Stimulated activated CD8-positive, alpha-beta memory T cell treated with anti-CD3 and anti-CD28 coated beads, Interleukin-15, amount 100 ng/mL, for 4 hours (primary cell): ENCODE measurements around the gene USP31.

Source experiments
- DNase-seq, 2 donors: peaks; one replicate each; pipeline ENCODE4 v3.0.0-alpha.2; 2020; ENCODE audit warnings: low read depth in 2 of 2

Gene USP31

DNA sequence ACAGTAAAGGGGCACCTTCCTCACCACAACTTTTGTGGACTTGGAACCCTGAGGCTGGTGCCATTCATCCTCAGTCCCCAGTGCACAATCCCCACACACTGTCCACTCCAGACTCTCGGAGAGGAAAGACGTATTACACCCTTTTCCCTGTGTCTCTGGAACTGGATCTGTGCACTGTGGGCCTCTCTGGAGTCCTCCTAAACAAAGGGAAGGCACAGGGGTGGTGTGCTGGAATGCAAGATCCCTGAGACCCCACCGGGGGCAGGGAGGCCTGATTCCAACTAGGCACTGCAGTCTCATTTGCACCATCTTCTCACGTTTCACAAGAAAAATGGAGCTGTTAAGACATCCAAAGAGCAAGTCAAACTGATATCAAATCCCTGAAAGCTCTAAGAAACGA is 89.8 kb downstream of the USP31 start:
- no peak for DNase-seq

DNA sequence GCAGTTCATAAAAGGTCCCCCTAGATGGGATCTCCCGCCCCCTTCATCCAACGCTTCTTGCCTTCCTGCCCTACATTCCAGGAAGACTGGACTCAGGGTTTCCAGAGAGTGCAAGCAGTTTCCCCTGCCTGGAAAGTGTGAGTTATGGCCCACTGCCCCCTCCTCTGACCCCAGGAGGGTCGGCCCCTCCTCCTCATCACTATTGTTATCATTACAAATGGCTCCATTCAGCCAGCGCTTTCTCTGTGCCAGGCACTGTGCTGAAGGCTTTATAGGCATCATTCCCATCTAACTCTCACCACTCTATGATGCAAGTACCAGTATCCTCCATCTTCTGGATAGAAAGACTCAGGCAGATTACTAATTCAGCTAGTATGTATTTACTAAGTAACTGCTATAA is 90.7 kb downstream of the USP31 start:
- DNase-seq: no peak

DNA sequence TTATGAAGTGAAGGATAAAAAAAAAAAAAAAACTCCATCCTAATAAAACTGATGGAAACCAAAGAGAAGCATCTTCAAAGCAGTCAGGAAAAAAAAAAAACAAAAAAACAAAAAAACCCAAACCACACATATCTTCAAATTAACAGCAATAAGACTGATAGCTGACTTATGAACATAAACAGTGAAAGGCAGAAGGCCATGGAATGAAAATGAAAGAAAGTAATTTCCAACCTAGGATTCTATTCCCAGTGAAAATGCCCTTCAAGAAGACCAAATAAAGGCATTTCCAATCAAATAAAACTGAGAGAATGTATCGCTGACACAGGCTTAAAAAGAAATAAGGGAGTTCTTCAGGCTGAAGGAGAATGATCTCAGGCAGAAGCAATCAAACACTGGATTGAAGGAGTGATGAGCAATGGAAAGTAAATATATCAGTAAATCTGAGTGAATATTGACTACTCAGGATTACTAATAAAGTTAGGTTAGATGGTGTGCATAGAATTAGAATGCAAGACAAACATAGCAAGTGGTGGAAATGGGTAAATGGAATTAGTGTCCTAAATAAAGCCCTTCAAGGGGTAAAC is 92.1 kb downstream of the USP31 start:
- DNase-seq: no peak

DNA sequence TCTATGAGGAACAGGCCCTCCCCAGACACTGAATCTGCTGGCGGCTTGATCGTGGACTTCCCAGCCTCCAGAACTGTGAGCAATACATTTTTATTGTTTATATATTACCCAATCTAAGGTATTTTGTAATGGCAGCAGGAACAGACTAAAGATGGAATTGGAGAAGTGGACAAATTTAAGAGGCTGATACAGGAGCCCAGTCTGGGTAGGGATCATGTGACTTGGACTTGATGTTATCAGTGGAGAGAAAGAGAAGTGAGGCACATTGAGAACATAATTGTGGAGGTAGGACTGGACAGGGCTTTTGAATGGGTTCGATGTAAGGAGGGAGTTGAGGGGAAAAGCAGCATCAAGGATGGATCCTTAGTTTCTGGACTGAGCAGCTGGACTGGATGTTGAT is 93.8 kb downstream of the USP31 start:
- DNase-seq: no peak

DNA sequence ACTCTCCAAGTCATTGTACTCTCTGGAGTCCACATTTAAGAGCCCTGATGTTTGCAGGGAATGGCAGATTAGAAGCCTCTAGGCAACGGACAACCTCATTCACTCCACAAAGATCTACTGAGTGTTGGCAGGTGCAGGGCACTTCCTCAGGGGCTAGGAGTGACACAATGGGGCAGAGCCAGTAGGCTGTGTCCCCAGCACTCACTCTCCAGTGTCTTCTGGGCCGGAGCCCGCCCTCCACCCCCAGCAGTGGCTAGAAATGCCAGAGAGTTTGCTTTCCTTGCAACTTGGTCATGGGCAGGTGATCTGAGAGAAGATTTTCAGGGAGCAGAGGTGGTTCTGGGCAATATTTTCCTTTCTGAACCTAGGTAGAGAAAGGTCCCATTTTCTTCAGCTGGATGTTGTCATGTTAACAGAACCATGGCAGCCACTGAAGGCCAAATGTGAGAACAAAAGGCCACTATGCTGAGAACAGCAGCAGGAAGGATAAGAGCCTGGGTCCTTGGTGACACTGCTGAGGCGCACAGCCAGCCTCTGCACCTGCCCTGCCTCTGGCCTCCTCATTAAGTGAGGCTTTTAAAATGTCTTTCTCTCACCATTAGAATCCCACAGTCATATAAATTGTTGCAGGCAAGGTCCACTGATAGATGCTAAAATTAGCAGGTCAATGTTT is 96.2 kb downstream of the USP31 start:
- no peak for DNase-seq

DNA sequence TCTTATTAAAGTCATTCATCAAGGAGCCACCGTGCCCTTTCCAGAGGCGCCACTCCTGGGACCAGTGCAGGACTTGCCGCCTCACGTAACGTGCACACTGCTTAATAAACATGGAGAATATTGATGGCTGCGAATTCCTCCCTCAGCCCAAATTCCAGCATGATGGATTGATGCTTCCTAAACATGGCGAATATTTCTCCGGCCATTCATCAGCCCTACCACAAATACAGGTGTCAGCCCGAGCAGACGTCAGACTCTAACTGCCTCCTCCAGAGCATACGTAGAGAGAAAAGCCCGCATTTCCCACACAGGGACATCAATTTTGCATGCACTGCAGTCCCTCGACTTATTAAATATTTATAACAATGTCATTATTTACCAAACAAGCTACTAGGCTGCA is 97.0 kb downstream of the USP31 start:
- no peak for DNase-seq

DNA sequence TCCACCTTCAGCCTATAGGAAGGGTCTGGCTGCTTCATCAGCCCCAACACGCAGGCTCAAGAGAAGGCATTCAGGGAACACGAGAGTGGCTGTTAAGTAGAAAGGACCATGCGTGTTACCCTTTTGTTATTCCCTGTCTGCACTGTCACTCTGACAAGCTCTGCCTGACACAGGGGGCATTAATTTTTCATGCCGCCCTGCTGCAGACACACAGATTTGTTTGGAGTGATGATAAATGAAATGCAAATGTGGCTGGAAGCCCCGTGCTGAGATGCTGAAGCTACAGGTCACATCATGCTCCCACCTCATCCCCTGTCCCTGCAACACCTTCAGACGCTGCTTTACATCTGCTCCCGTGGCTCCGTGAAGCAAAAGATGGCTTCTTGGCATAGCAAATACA is 97.7 kb downstream of the USP31 start:
- DNase-seq: no peak

DNA sequence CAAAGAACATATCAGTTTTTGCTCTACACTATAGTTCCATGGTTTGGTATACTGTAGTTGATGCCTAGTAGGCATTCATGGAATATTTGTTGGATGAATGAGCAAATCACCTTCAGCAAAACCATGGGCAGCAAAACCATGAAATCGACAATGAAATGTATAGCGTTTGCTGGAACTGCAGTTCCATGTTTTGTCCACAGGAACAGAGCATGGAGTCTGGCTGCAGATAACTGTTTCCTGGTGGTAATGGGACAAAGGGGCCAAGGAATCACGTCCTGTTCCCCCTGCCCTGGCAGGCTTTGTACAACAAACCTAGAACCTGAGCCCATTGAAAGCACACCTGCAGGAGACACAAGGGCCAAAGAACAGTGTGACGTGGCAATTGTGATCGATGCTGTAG is 101.1 kb downstream of the USP31 start:
- no peak for DNase-seq

DNA sequence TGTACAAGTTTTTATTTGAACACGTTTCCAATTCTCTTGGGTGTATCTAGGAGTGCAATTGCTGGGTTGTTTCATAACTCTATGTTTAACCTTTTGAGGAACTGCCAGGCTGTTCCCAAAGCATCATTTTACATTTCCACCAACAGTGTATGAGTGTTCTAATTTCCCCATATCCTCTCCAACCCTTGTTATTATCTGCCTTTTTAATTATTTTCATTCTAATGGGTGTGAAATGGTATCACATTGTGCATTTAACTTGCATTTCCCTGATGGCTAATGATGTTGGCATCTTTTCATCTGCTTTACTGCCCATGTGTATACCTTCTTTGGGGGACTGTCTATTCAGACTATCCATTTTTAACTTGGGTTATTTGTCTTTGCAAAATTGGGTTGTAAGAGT is 104.2 kb downstream of the USP31 start:
- no peak for DNase-seq

DNA sequence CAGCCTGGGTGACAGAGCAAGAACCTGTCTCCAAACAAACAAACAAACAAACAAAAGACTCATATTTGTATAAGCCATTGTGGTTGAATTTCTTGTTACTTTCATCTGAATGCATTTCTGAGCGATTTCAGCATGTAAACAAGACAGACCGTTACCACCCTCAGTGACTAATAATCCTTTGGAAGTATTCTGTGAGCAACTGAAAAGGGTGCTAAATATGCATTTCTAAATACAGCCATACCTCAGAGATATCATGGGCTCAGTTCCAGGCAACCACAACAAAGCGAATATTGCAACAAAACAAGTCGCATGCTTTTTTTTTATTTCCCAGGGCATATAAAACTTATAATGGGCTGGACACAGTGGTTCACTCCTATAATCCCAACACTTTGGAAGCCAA is 109.0 kb downstream of the USP31 start:
- DNase-seq: no peak

DNA sequence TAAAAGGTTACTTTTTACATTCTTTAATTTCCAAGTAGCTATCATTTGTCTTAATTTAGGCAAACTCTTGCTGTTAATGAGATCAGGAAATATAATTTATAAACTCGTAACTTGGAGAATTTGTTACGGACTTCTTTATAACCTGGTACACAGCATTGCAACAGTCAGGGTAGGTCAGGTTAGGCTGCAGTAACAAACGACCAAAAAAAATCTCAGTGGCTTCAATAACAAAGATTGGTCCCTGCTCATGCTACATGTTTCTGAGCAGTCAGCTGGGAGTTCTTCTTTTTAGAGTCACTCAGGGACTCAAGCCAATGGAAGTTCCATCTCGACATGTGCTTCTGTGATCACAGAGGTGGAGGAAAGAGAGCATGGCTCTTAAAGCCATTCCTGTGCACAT is 110.1 kb downstream of the USP31 start:
- DNase-seq: no peak

DNA sequence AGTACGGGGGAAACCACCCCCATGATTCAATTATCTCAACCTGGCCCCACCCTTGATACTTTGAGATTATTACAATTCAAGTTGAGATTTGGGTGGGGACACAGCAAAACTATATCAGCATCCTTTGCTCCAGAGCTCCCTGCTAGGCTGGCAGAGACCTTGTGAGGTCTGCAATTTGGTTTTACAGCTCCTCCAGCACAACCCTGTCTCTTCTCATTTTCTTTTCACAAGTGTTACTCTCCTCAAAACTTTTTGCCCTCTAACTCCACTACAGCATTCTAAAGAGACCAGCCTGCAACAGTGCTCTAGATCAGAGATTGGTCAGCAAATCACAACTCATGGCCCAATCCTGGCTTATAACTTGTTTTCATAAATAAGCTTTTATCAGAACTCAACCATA is 114.0 kb downstream of the USP31 start:
- DNase-seq: no peak

DNA sequence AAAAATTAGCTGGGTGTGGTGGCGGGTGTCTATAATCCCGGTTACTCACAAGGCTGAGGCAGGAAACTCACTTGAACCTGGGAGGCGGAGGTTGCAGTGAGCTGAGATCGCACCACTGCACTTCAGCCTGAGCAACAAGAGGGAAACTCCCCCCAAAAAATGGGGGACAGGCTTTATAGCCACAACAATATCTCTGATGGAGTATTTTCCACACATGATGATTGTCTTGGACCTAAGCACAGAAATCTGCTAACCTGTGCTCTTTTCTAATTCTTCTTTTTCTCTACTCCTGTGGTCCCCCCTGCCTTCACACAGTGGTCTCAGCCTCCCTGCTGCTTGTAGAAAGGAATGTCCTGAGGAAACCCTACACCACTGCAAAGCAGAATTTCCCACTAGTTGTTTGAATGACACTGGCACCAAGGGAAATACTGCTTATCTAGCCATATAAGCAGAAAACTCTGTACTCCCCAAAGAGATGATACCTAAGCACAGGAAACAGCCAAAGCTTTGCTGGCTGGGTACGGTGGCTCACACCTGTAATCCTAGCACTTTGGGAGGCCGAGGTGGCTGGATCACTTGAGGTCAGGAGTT is 117.6 kb downstream of the USP31 start:
- no peak for DNase-seq

DNA sequence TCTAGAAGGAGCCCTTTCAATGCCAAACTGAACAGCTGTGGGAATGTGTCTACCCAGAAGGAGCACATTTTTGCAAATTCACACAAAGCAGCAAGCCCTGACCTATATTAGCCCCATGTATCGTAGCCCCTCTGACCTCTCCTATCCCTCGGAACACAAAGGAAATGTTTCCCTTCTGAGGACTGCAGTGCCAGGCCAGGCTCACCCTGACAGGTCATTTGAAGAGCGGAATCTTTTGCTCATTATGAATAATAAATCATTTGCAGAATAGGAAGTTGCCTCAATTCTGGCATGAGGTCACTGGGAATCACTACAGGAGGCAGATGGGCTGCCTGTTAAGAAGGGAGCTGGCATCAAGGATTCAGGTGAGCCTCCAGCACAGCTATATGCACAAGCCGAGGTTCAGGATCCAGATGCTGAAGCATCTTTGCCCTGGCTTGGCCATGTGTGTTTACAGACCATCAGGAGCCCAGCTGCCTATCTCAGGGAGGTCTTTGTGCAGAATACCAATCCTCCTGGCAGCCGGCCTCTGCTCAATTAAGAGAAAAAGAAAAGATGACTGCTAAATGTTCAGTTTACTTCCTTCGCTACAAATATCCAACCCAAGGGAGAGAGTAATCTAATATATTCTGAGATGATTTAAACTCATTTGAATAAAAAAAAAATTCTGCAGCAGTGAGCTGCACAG is 119.4 kb downstream of the USP31 start:
- DNase-seq: no peak

DNA sequence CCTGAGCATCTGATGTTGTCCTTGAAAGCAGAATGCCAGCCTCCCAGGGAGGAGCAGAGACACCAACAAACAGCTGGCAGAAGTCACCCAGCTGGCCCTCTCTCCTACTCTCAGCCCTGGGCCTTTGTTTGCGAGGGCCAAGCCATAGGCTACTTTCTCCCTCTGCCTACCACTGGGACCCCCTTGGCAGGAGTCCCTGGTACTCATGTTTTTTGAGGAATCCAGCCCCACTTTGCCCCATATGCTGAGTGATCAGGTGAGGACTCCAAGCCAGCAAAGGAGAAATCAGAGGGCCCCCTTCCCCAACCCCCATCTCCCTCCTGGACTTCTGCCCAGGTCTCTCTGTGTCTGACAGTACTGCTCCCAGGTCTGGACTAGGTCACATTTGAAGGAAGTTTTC is 121.9 kb downstream of the USP31 start:
- DNase-seq: no peak

DNA sequence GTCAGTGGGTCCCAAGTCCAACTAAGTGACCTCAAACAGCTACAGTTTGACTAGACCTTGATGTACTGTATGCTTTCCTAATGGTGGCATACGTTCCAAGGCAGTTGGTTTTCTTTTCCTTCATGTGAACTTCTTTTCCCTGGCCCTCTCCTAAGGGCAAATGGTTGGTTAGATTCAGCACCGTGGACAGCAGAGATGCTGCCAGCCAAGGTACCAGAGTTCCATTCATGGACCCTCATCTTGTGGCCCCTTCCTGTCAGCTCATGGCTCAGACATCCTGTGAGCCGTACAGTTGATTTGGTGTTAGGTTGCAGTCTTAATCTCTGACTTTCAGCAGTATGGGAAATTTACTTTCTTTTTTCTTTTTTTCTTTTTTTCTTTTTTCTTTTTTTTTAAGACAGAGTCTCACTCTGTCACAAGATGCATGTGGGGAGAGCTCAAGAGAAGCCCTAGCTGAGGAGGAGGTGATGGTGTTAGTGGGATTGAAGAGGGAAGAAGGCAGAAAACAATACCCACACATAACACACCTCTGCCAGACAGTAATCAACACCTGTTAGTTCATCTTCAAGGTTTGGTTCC is 122.4 kb downstream of the USP31 start:
- no peak for DNase-seq

DNA sequence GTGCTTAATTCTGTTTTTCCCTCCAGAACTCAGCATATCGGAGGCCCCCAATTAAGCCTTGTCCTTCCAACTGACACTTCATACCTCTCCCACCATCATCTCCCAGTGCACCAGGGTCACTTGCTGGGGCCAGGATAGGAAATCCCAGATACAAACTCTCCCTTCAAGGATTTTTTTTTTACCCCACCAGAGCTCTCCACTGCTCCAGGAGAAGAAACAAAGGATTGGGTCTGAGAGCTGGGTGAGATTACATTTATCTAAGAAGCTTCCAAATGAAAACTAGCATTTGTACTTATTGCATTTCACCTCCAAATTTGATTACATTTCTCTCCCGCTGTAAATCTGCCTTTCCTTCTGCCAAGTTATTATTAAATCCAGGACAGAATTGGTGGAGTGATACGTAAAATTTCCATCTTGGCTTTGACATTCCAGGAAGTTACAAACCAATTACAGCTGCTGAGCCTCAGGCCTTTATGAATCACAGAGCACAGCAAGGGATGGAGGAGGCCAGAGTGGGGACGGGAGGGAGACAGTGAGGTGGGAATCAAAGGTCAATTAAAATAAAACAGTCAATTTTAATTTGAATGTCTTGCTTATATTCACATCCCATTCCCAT is 123.5 kb downstream of the USP31 start:
- DNase-seq: no peak

DNA sequence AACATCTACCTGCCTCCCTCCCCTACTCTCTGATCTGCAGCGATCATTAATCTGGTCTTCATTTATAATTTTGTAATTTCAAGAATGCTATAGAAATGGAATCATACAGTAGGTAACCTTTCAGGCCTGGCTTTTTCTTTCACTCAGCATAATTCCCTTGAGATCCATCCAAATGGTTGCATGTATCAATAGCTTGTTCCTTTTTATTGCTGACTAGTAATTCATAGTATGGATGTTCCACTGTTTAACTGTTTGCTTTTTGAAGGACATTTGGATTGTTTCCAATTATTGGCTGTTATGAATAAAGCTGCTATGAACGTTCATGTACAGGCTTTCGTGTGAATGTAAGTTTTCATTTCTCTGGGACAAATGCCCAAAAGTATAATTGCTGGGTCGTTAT is 125.2 kb downstream of the USP31 start:
- no peak for DNase-seq

DNA sequence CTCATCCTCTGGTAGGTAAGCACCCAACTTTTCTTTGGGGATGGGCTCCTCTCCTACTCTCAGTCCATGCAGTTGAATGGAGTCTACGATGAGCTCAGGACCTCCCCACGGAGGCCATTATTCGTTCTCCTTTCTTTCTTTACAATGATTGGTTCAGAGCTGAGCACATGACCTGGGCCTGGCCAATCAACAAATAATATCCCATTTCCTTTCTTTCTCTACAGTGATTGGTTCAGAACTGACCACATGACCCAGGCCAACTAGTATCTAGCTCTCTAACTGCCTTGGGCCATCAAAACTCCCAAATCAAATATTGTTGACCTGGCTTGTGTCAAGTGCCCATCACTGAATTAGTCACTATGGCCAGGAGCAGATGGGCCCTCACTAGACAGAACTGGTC is 129.2 kb downstream of the USP31 start:
- no peak for DNase-seq

DNA sequence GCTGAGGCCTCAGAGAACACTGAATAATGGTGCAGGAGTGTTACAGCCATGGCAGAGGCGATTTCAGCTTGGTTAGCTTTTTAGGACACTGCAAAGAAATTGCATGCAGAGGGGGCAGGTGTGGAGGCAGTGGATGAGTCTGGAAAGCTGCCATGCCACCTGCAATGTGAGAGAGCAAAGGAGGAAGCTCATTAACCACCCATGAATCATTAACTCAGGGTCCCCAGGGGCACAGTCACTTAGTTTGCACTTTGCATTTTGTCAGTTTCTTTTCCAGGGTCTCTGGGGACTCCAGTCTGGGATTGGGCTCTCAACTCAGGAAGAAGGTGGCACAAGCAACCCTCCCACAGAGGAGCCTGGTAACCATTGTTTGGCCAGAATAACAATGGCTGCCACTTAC is 132.9 kb downstream of the USP31 start:
- no peak for DNase-seq

DNA sequence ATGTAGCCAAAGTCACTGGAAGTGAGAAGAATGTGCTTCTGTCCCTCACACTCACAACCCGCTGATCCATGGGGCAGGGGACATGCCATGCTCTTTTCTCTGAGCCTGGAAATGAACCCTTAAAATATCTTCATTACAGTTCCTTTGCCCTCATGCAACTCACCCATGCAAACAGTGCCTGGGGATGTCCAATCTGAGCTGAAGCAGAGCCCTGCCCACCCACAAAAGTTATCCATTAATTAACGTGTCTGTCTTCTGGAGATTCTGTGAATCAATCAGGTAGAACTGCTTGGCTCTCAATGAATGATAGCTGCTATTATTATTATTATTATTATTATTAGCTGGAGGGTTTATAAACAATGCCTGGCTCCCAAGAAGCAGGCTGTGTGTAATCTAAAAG is 133.7 kb downstream of the USP31 start:
- DNase-seq: no peak

DNA sequence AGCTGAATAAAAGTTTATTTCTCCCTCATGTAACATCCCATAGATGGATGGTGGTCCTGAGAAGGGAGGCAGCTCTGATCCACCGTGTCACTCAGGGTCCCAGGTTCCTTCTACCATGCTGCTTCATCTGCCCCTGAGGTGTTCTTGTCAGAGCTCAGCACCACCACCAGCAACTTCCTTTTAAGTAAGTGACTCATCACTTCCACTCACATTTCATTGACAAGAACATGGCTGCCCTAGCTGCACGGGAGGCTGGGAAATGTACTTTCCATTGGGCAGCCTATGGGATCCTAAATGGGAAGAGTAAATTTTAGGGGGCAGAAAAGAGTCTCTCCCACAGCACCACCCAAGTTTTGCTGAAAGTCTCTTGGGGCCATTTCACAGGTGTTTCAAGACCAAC is 134.7 kb downstream of the USP31 start:
- DNase-seq: no peak
